Measurements from ENCODE around the gene RERE.
"Not testable (repeated sequence)": the region's sequence is repeated elsewhere in the genome, so short reads cannot be mapped to it uniquely, and the experiment has no call there.

Gene RERE

GRCh38 chr1:8631163-8631562, 186.3 kb downstream of the RERE start:
- no peak for DNase-seq

GRCh38 chr1:8629241-8630091, 188.0 kb downstream of the RERE start:
- DNase-seq = peak in 1 of 2 donors; percentile 44

GRCh38 chr1:8628606-8629005, 188.8 kb downstream of the RERE start:
- DNase-seq = no peak

- no peak for DNase-seq
These were observed 189.7 kb downstream of the RERE start for GRCh38 chr1:8627728-8628127.

- DNase-seq = no peak
These were observed 191.2 kb downstream of the RERE start for GRCh38 chr1:8625981-8626898.

- no peak for DNase-seq
These were observed 191.9 kb downstream of the RERE start for GRCh38 chr1:8625491-8625890.

GRCh38 chr1:8623651-8624192, 193.7 kb downstream of the RERE start:
- peak; percentile 12 to 21 for DNase-seq

GRCh38 chr1:8621785-8622348, 195.6 kb downstream of the RERE start:
- not testable (repeated sequence) for DNase-seq

GRCh38 chr1:8621034-8621582, 196.3 kb downstream of the RERE start:
- not testable (repeated sequence) for DNase-seq

- not testable (repeated sequence) for DNase-seq
These were observed 197.4 kb downstream of the RERE start for GRCh38 chr1:8619917-8620502.

GRCh38 chr1:8619419-8619818, 198.0 kb downstream of the RERE start:
- not testable (repeated sequence) for DNase-seq

- DNase-seq = not testable (repeated sequence)
These were observed 200.6 kb downstream of the RERE start for GRCh38 chr1:8616791-8617190.

GRCh38 chr1:8611634-8612515, 205.6 kb downstream of the RERE start:
- DNase-seq = not testable (repeated sequence)

GRCh38 chr1:8607906-8608305, 209.5 kb downstream of the RERE start:
- DNase-seq = no peak

- DNase-seq = no peak
These were observed 213.1 kb downstream of the RERE start for GRCh38 chr1:8604041-8604945.

GRCh38 chr1:8603220-8603616, 214.2 kb downstream of the RERE start:
- DNase-seq = no peak

GRCh38 chr1:8602471-8603219, 214.8 kb downstream of the RERE start:
- no peak for DNase-seq

- no peak for DNase-seq
These were observed 217.1 kb downstream of the RERE start for GRCh38 chr1:8600336-8600735.

- DNase-seq = no peak
These were observed 217.7 kb downstream of the RERE start for GRCh38 chr1:8599646-8600212.
